WTC11 (cell line): Measurements from ENCODE around the gene TOR4A.

Source experiments
- FOXK1 ChIP-seq: sonication (generic); formaldehyde crosslinking; IDR thresholded peaks from 2 replicates; pipeline ENCODE4 v1.8.0; 2022; ENCODE audit warnings: mild to moderate bottlenecking, moderate library complexity, missing genetic modification reagents
- SMAD4 ChIP-seq: sonication (generic); formaldehyde crosslinking; IDR thresholded peaks from 2 replicates; pipeline ENCODE4 v1.8.0; 2022; ENCODE audit warnings: mild to moderate bottlenecking, missing genetic modification reagents
- ZNF263 ChIP-seq: sonication (generic); formaldehyde crosslinking; IDR thresholded peaks from 2 replicates; pipeline ENCODE4 v1.8.1; 2022; ENCODE audit warnings: low read depth, mild to moderate bottlenecking, moderate library complexity, missing genetic modification reagents
- TF ChIP-seq, protein P1 (sequence below): sonication (generic); formaldehyde crosslinking; IDR thresholded peaks from 2 replicates; pipeline ENCODE4 v1.8.0; 2022; ENCODE audit warnings: mild to moderate bottlenecking, missing genetic modification reagents

DNA sequence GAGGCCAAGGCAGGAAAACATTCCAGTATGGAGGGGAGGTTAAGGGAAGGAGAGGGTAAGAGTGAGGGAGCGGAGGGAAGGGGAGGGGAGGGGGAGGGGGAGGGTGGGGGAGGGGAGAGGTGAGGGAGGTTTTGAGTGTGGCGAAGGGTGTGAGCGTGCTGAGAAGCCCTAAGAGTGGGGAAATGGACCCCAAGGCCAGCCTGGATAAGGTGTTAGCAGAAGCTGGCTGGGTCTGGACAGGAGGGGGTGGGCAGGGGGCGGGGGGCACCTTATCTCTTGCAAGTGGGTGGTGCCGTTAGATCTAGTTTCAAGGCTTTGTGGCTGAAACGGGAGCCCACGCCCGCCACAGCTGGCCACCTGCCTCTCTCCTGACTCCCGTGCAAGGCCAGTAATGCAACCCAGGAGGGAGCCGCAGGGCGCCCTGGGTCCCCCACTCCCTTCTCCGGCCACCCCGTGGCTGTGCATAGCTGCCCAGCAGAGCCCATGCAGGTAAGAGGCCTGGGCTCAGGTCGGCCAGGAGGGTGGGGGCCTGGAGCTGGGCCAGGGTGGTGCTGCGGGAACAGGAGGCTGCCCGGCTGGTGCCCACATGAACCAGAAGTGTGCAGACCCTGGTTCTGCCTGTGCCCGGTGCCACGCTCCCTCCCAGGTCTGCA is 49.5 kb upstream of the TOR4A start:
- TF ChIP-seq, protein P1, sequence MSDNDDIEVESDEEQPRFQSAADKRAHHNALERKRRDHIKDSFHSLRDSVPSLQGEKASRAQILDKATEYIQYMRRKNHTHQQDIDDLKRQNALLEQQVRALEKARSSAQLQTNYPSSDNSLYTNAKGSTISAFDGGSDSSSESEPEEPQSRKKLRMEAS = no peak
- no peak for TF ChIP-seq SMAD4 (CRISPR knock-in tag)
- TF ChIP-seq ZNF263 (CRISPR knock-in tag) = no peak
- no peak for TF ChIP-seq FOXK1 (CRISPR knock-in tag)
